ENCODE data around the gene CLIC2. TPM values are rescaled to one million over a fixed set of nuclear protein-coding genes. Genes with fewer than 3 reads are reported as not detected.
"Not testable (repeated sequence)": the region's sequence is repeated elsewhere in the genome, so short reads cannot be mapped to it uniquely, and the experiment has no call there.

CLIC2 gene
- total RNA-seq, result 19.2 and 23.6 TPM in 2 replicates

DNA sequence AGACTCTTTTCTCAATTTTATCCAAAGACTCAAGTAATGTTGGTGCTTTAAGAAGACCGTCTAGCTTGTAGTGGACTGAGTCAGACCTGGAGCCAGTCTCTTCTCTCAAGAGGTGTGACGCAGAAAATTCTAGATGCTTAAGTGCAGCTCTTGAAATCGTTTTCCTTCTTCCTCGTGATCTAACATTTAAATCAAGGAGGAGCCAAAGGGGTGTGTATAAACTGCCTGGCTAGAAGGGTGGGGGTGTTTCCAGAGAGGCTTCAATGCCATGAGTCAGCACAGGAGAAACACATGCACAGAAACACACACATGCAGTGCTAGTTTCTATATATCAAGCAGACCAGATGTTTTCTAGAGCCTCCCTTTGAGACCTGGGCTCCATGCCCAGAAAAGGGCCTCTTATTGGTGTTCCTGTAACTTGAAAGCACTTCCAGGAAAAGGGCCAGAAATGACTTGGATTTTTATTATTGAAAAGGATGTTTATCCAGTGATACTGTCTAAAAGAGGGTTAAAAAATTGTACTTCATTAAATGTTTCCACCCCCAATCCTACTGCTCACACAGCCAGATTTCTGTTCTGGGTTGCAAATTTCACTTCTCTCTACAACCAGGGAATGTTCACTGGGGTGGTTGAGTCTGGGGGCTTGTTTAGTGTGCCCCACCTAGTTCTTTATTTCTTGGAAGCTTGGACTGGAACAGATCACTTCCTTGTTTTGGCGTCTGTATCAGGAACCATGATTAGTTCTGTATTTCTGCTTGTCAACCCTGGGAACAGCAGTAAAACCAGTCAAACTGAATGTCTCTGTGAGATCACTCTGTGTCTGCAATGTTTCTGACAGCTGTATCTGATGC, at the start of gene CLIC2:
Gene CLIC2, minus strand, starts transcription at position 129 of the 851 bp plus-strand sequence. CDS start 187 bp downstream, outside the sequence.
- peak; percentile 30 for DNase-seq

DNA sequence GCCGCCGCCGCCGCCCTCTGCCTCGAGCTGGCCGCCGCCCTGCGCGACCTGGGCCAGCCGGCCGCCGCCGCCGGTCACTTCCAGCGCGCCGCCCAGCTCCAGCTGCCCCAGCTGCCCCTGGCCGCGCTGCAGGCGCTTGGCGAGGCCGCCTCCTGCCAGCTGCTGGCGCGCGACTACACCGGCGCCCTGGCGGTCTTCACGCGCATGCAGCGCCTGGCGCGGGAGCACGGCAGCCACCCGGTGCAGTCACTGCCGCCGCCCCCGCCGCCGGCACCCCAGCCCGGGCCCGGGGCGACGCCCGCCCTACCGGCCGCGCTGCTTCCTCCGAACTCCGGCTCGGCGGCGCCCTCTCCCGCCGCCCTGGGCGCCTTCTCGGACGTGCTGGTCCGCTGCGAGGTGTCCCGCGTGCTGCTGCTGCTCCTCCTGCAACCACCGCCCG, 48.1 kb upstream of the CLIC2 start:
- not testable (repeated sequence) for DNase-seq

DNA sequence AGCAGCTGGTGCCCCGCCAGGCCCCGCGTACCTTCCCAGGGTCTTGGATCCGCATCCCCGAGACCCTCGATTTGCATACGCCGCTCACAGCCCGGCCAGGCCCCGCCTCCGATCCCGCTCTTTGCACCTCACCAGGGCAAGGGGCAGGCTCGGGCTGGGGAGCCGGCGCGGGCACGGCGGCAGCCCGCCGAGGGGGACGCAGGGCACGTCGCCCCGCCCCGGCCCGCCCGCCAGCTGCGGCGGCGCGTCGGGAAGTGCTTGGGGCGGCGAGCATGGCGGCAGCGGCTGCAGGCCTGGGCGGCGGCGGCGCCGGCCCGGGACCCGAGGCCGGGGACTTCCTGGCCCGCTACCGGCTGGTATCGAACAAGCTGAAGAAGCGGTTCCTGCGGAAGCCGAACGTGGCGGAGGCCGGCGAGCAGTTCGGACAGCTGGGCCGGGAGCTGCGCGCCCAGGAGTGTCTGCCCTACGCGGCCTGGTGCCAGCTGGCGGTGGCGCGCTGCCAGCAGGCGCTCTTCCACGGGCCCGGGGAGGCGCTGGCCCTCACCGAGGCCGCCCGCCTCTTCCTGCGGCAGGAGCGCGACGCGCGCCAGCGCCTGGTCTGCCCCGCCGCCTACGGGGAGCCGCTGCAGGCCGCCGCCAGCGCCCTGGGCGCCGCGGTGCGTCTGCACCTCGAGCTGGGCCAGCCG, 47.6 kb upstream of the CLIC2 start, which contains the start of gene F8A2:
Gene F8A2, plus strand, starts transcription at position 253 of the 686 bp plus-strand sequence. Its CDS starts 20 bp downstream, at position 273.
- not testable (repeated sequence) for DNase-seq

DNA sequence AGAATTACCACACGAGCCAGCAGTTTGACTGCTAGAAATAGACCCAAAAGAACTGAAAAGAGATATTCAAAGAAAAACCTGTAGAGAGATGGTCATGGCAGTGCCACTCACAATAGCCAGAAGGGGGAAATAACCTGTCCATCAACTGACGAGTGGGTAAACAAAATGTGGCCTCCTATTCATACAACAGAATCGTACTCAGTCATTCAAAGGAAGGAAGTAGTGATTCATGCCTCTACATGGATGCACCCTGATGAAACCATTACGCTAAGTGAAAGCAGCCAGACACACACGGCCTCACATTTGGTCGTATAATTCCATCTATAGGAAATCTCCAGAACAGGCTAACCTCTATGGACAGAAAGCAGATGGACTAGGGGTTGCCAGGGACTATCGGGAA, 45.4 kb upstream of the CLIC2 start:
- DNase-seq, result not testable (repeated sequence)

DNA sequence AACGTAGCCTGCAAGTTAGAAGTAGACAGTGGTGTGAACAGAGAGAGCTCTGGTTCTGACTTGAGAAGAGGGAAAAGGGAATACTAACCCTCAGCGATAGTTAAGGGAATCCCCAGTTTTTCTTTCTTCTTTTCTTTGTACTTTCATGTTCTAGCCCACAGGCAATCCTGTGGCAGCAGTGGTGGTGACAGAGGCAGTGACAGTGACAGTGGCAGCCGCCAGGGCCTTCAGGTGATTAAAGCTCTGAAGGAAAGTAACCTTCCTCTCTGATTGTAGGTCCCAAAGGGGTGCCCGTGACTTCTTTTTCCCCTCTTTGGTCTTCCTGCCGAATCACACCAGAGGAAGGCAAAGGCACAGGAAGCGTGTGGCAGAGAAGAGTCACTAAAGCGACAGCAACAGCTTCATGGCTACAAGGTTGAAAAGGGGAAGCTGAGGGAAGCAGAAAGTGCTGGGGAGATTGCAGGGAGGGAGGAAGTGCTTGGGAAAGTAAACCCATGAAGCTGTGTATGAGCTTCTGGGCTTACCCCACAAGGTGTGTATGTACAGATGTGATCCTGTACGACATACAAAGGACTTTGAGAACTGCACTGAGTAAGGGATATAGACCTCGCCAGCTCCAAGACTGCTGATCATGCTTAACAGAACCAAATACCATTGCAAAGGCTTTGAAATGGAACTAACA, 39.5 kb upstream of the CLIC2 start:
- DNase-seq, result not testable (repeated sequence)

DNA sequence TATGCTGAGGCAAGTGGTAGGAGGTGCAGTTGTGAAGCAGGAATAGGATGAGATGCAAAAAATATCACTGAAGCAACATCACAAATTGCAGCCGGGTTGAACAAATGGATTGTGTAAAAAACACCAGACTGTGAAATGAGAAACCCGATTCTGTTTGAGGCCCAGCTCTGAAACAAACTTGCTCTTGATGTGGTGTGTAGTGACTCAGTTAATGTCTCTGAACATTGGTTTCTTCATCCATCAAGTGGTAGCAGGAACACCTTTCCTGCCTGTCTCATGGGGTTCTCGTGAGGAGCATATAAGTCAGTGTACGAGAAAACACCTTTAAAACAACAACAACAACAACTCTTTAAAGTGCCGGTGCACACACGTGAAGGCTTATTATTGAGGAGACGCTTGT, 29.3 kb upstream of the CLIC2 start:
- DNase-seq, result not testable (repeated sequence)

DNA sequence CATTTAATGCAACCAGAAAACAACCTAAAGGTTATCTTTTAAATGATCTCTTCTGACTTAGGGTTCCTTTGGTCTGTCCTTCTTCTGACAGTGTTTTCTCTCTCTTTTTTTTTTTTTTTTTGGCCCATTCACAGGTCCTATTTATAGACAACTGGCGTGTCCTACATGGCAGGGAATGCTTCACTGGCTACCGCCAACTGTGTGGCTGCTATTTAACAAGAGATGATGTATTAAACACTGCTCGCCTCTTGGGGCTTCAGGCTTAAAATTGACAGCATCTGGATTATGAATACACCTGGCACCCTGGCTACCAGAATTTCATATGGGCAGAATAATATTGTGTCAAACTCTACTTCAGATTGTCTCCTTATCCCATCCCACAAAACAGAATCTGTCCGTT, 15.0 kb upstream of the CLIC2 start:
- not testable (repeated sequence) for DNase-seq

DNA sequence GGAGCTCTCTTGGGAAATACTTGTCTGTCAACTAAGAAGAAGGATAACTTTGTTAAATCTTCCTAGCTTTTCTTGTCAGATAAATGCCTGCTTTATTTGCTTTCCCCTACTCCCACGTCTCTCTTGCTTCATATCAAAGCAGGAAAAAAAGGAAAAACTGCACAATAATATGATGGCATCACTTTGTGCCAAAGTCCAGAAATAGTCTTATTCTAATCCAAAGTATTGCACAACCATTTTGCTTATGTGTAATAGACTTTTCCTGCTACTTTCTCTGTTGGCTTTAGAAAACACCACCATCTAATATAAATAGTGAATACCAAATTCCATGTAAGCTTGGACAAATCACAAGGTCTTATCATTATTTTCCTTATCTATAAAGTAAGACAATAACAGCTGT, 11.3 kb upstream of the CLIC2 start:
- not testable (repeated sequence) for DNase-seq

GRCh38 chrX:155335337-155335712, 911 bp upstream of the CLIC2 start:
- not testable (repeated sequence) for DNase-seq

GRCh38 chrX:155333544-155334100, 792 bp downstream of the CLIC2 start:
- DNase-seq, result no peak

DNA sequence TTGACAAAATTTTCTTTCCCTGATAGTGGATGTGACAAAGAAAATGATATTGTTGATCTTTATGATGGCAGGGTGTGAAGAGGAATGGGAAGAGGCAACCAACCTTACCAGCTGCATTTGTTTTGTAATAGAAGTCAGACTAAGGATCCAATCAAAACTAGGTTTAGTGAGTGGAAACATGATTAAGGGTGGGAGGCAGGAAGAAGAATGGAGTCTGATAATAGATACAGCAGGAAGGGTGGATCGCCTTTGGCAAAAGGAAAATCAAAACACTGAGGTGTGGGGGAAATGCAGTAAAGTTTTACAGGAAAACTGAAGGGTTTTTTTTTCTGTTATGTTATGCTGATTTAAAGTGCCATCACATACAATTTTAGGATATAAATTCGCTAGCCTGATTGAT, 3.4 kb downstream of the CLIC2 start:
- DNase-seq, result no peak

DNA sequence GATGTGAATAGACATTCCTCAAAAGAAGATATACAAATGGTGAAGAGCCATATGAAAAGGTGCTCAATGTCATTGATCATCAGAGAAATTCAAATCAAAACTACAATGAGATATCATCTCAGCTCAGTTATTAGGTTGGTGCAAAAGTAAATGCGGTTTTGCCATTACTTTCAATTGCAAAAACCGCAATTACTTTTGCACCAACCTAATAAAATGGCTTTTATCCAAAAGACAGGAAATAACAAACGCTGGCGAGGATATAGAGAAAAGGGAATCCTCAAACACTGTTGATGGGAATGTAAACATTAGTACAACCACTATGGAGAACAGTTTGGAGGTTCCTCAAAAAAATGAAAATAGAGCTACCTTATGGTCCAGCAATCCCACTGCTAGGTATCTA, 5.1 kb downstream of the CLIC2 start:
- no peak for DNase-seq

- no peak for DNase-seq
Observed at GRCh38 chrX:155326610-155327009, 7.8 kb downstream of the CLIC2 start.

GRCh38 chrX:155314260-155314659, 20.2 kb downstream of the CLIC2 start:
- DNase-seq, result no peak

- DNase-seq, result no peak
Observed at GRCh38 chrX:155313766-155314165, 20.6 kb downstream of the CLIC2 start.

- no peak for DNase-seq
Observed at GRCh38 chrX:155293771-155294170, 40.6 kb downstream of the CLIC2 start.

GRCh38 chrX:155279873-155280272, 54.5 kb downstream of the CLIC2 start:
- DNase-seq, result no peak

- no peak for DNase-seq
Observed at GRCh38 chrX:155270969-155271368, 63.4 kb downstream of the CLIC2 start.

GRCh38 chrX:155267995-155268394, 66.4 kb downstream of the CLIC2 start:
- not testable (repeated sequence) for DNase-seq

GRCh38 chrX:155266439-155266838, 68.0 kb downstream of the CLIC2 start:
- DNase-seq, result no peak

DNA sequence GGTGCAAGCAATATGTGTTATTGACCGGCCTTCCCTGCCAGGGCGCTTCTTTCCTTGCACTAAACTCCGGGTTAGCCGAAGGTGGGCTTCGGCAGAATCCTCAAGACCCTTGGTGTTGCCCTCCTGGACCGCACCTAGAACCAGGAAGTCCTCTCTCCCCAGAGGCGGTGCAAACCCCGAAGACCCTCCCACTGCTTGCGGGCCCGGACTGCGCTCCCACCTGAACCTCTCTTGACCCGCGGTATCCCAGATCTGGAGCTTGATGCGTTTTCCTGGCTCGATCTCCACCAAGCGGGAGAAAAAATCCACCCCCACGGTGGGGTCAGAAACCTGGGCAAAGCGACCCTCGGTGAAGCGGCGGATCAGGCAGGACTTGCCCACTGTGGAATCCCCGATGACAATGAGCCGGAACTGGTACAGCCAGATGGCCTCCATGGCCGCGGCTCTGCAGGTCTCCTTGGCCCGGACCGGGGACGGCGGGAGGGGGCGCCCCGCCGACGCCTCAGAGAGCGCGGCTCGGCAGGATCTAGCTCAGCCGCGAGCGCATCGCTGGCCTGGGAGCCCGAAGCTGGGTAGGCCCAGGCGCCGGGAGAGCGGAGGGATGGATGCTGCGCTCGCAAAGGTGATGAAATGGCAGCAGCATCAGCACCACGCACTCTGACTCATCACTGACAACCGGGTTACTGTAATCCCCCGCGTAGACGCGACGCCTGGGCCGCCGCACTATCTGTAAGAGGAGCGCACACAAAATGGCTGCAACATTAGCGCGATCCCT, 70.4 kb downstream of the CLIC2 start, which contains the start of gene RAB39B:
Gene RAB39B, minus strand, starts transcription at position 638 of the 775 bp plus-strand sequence. Its CDS starts 203 bp downstream, at position 435.
- peak; percentile 27 for DNase-seq
